ENCODE results near the gene ACP3.
A peak's percentile ranks its signal among the peaks of the same experiment; 100 is the strongest.
"Not testable (repeated sequence)": the region's sequence is repeated elsewhere in the genome, so short reads cannot be mapped to it uniquely, and the experiment has no call there.

Gene ACP3, protein sequence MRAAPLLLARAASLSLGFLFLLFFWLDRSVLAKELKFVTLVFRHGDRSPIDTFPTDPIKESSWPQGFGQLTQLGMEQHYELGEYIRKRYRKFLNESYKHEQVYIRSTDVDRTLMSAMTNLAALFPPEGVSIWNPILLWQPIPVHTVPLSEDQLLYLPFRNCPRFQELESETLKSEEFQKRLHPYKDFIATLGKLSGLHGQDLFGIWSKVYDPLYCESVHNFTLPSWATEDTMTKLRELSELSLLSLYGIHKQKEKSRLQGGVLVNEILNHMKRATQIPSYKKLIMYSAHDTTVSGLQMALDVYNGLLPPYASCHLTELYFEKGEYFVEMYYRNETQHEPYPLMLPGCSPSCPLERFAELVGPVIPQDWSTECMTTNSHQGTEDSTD

DNA sequence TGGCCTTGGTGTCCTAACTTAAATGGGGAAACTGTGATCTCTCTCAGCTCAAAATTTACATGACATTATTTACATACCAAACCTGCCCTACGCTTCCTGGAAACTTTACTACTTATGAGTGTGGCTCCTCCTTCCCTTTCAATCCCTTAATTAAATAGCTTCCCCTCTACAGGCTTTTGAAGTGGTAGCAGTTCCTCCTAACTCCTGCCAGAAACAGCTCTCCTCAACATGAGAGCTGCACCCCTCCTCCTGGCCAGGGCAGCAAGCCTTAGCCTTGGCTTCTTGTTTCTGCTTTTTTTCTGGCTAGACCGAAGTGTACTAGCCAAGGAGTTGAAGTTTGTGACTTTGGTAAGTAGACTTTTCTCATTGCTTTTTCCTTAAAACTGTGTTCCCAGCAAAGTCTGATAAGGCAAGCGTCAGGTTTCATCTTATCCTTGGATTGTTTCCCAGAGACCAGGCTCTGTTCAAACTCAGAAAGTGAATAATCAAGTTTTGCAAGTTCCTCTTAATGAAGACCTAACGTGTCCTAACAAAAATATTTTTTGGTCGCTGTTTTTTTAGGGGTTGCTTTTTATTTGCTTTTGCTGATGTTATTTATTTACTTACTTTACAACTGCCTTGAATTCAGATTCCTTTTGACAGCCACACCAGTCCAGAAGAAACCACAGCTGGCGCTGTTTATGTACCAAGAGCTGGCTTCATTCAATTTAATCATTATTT lies at the start of gene ACP3:
Gene ACP3, plus strand, starts transcription at position 179 of the 720 bp plus-strand sequence. Its CDS starts 50 bp downstream, at position 229.
- peak; percentile 18 for DNase-seq (ENCODE audit: low spot score)

DNA sequence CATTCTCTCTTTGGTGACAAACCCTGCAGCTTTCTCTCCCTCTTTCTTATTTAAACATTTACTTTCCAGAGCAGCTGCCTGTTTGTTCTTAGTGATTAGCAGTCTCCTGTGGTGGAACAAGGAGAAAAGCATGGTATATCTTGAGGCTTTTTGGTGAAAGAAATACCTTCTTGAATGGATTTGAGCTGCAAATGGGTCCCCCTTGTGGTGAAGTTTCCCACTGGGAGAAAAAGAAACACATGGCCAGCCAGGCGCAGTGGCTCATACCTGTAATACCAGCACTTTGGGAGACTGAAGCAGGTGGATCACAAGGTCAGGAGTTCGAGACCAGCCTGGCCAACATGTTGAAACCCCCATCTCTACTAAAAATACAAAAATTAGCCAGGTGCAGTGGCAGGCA lies 48.3 kb upstream of the ACP3 start:
- DNase-seq (ENCODE audit: low spot score): peak; percentile 38

DNA sequence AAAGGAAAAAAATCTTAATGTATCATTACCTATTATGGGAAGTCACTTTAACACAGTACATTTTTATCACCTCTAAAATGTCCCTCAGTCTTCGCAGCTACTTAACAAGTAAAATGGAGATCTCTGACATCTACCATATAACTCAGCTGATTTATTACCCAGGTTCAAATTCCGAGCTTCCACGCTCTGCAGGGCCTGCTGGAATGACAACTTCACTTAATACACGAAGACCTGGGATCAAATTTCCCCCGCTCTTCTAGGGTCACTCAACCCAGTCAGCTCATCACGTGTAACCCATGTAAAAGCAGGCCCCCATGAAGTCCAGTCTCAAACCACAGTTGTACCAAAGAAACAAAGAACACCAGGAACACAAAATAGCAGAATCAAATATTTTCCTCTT lies 44.2 kb upstream of the ACP3 start:
- no peak for DNase-seq (ENCODE audit: low spot score)

DNA sequence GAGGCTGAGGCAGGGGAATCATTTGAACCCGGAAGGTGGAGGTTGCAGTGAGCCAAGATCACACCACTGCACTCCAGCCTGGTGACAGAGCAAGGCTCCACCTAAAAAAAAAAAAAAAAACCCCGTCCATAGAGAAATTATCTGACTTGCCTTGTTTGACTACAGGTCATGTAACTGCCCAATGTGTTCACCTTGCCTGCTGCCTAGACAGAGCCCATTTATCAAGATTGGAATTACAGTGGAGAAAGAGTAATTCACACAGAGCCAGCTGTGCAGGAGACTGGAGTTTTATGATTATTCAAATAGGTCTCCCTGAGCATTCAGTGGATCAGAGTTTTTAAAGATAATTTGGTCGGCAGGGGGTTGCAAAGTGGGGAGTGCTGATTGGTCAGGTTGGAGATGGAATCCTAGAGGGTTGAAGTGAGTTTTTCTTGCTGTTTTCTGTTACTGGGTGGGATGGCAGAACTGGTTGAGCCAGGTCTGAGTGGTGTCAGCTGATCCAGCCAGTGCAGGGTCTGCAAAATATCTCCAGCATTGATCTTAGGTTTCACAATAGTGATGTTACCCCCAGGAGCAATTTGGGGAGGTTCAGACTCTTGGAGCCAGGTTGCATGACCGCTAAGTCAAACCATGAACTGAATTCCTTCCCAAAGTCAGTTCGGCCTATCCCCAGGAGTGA lies 40.8 kb upstream of the ACP3 start:
- DNase-seq (ENCODE audit: low spot score): no peak

DNA sequence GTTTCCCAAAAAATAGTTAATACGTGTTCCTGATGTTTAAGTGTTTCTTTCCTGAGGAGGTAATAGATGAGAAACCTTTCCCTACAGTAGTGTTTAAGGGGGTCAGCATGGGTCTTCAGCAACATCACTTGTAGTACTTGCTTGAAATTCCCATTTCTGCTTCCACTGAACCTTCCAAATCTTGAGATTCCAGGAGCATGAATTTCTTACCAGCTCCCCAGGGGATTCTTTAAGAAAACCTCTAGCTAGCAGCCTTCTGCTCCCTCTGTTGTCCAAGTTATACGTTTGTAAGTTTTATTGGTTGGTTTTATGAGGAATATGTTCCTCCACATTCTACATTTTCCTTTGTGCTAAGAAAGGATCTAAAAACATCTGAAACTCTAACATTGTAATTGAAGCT lies 38.2 kb upstream of the ACP3 start:
- peak; percentile 6 for DNase-seq (ENCODE audit: low spot score)

GRCh38 chr3:132283440-132283839 lies 33.8 kb upstream of the ACP3 start:
- DNase-seq (ENCODE audit: low spot score): peak; percentile 5

- no peak for DNase-seq (ENCODE audit: low spot score)
Observed at GRCh38 chr3:132283916-132284405, 33.2 kb upstream of the ACP3 start.

GRCh38 chr3:132284781-132285619 lies 32.2 kb upstream of the ACP3 start:
- no peak for DNase-seq (ENCODE audit: low spot score)

DNA sequence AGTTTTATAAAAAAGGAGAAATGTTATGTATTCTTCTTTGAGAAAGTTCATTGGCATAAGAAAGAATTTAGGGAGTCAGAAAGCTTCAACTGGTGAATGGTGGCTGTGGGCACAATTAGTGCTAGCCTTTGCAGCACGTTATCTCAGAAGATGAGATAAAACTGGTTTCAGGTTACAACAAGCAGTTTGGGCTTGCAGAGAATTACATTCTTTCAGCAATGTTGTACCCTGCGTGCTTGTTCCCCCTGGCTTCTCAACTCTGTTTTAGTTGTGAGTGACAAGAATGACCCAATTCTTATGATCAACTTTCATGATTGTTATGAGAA lies 31.6 kb upstream of the ACP3 start:
- DNase-seq (ENCODE audit: low spot score): no peak

GRCh38 chr3:132286035-132286434 lies 31.2 kb upstream of the ACP3 start:
- DNase-seq (ENCODE audit: low spot score): no peak

GRCh38 chr3:132288357-132288756 lies 28.9 kb upstream of the ACP3 start:
- no peak for DNase-seq (ENCODE audit: low spot score)

GRCh38 chr3:132289316-132289715 lies 27.9 kb upstream of the ACP3 start:
- no peak for DNase-seq (ENCODE audit: low spot score)

GRCh38 chr3:132290833-132291232 lies 26.4 kb upstream of the ACP3 start:
- peak; percentile 64 for DNase-seq (ENCODE audit: low spot score)

DNA sequence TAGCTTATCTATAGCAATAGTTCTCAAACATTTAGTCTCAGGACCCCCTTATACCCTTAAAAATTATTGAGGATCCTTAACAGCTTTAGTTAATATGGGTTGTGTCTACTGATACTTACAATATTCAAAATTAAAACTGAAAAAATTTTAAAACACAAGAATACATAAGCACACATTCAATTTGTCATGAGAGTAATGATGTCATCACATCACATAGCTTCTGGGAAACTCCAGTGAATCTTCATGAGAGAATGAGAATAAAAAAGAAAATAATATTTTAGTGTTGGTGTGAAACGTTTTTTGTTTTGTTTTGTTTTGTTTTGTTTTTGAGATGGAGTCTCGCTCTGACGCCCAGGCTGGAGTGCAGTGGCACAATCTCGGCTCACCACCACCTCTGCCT lies 25.2 kb upstream of the ACP3 start:
- DNase-seq (ENCODE audit: low spot score): no peak

- no peak for DNase-seq (ENCODE audit: low spot score)
Observed at GRCh38 chr3:132293251-132293650, 24.0 kb upstream of the ACP3 start.

GRCh38 chr3:132294906-132295305 lies 22.3 kb upstream of the ACP3 start:
- DNase-seq (ENCODE audit: low spot score): no peak

DNA sequence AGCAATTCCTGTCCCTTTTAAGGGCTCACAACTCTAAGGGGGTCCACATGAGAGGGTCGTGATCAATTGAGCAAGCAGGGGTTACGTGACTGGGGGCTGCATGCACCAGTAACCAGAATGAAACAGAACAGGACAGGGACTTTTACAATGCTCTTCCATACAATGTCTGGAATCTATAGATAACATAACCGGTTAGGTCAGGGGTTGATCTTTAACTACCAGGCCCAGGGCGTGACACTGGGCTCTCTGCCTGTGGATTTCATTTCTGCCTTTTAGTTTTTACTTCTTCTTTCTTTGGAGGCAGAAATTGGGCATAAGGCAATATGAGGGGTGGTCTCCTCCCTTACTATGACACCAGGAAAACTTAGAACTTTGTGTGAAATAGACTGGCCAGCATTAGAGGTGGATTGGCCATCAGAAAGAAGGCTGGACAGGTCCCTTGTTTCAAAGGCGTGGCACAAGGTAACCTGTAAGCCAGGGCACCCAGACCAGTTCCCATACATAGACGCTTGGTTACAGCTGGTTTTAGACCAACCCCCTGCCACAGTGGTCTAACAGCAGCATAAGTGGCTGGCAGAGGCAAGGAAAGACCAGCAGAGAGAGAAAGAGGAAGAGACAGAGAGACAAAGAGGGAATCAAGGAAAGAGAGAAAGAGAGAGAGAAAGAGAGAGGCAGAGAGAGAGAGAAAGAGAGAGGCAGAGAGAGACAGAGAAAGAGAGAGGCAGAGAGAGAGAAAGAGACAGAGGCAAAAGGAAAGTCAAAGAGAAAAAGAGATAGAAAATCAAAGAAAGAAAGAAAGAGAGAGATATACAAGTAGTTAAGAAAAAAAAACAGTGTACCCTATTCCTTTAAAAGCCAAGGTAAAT lies 13.6 kb upstream of the ACP3 start:
- not testable (repeated sequence) for DNase-seq (ENCODE audit: low spot score)

- DNase-seq (ENCODE audit: low spot score): not testable (repeated sequence)
Observed at GRCh38 chr3:132304351-132304750, 12.9 kb upstream of the ACP3 start.

DNA sequence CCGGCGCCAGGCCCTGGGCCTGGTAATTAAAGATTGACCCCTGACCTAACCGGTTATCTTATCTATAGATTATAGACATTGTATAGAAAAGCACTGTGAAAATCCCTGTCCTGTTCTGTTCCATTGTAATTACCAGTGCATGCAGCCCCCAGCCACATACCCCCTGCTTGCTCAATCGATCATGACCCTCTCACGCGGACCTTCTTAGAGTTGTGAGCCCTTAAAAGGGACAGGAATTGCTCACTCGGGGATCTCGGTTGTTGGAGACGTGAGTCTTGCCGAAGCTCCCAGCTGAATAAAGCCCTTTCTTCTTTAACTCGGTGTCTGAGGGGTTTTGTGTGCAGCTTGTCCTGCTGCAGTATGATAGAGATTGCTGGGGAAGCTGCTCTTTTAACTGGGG lies 7.2 kb upstream of the ACP3 start:
- DNase-seq (ENCODE audit: low spot score): not testable (repeated sequence)

GRCh38 chr3:132311316-132311715 lies 5.9 kb upstream of the ACP3 start:
- DNase-seq (ENCODE audit: low spot score): no peak

DNA sequence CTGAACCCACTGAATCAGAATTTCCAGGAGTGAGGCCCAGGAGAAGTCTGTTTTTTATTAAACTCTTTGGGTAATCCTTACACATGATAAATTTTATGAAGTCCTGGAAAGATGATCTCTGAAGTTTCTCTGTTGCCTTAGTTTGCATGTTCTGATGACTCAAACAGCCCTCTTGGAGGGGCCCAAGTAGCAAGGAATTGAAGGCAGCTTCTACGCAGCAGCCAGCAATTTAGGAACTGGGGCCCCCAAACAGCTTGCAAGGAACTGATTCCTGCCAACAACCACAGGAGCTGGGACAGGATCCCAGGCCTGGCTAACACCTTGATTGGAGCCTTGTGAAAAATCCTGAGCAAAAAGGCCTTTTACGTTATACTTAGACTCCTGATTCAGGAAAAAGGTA lies 5.4 kb upstream of the ACP3 start:
- no peak for DNase-seq (ENCODE audit: low spot score)
